Fibroblast of skin of left quadriceps (primary cell): Measurements from ENCODE around the gene DOC2B.
"Not testable (repeated sequence)": the region's sequence is repeated elsewhere in the genome, so short reads cannot be mapped to it uniquely, and the experiment has no call there.

Experiments used
- DNase-seq, 2 experiments: peaks; one replicate each; pipeline ENCODE4 v3.0.0-alpha.2; 2013; ENCODE audit warnings: low read depth in 2 of 2

Gene DOC2B

DNA sequence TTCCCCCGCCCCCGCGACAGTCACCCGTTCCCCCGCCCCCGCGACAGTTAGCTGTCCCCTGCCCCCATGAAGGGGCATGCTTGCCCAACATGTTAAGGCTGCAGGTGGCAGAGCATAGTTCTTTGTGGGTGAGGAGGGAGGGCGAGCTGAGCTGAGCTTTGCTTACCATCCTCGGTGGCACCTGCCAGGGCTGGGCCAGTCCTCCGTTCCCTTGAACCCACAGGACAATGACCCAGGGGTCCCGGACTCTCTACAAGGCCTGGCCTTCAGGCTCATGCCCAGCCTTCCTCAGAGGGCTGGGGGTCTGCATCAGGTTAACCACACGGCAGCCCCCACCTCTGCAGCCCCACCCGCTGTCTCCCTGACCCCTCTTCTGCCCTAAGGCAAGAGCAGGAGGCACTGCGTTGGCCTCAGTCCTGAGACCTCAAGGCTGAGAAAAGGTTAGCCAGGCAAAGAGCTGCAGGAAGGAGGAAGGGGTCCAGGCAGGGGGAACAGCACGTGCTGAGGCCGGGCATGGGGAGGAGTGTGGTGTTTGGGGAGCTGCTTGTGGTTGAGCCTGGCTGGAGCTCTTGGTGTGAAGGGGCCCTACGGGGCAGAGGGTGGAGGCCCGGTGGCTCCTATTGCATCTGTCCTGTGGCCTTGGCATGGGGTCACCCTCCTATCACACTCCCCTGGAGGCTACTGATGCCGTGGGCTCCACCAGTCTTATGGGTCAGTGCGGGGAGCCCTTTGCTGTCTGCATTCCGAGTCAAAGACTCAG lies 11.4 kb upstream of the DOC2B start:
- DNase-seq: no peak

DNA sequence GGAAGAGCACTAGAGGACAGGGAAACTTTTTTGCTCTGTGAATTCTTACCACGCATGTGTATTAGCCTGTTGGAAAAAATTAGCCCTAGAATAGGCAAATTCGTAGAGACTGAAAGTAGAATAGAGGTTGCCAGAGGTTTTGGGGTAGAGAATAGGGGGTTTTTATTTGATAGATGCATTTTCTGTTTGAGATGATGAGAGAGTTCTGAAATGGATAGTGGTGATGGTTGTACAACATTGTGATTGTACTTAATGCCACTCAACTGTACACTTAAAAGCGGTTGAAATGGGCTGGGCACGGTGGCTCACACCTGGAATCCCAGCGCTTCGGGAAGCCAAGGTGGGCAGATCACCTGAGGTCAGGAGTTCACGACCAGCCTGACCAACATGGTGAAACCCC lies 8.0 kb upstream of the DOC2B start:
- DNase-seq: no peak

DNA sequence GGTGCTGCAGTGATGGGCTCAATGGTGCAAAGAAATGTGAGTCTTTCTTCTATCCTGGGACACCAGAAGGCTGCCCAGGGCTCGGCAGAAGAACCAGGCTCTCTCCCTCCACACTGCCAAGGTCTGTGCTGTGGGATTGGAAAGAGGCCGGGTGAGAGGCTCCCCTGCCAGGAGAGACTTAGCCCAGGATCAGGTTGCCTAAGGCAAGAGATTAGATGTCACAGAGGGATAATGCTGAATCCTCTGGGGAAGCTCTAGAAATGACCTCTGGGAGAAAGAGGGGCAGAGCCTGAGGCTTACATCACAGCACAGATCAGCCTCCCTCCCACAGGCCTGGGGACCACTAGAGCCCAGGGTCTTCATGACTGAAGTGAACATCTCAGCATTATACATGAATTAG lies 5.7 kb upstream of the DOC2B start:
- no peak for DNase-seq

DNA sequence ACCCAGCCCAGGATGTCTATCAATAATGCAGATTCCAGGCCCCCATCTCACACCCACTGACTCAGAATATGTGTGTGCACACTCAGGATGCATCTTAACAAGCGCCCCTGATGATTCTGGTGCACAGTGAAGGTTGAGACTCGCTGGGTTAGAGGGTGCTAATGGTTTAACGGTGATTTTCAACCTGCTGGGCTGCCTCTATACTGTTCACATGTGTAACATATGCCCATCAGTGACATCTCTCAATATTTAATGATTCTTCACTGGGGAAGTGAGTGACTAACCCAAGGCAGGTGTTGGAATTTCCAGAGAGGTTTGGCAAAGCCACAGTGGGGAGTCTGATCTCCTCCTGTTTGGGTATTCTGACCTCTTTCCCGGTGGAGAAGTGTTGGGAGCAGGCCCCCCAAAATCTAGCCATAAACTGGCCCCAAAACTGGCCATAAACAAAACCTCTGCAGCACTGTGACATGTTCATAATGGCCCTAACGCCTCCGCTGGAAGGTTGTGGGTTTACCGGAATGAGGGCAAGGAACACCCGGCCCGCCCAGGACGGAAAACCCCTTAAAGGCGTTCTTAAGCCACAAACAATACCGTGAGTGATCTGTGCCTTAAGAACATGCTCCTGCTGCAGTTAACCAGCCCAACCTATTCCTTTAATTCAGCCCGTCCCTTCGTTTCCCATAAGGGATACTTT lies 4.1 kb upstream of the DOC2B start:
- no peak for DNase-seq

DNA sequence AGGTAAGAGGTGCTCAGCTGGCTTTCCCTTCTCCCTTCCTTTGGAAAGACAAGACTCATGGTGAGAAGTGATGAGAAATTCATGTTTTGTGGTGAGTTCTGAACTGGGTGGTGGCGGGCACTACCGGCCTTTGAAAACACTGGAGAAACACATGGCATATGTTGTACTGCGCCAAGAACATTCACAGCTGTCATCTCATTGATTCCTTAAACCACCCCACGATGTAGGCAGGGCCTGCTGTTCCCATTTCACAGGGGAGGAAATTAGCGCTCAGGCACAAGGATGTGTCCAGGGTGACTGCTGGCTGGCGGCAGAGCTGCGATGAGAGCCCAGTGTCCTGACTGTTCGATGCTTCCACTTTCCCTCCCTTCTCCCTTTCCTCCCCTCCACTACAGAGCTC lies 1.6 kb upstream of the DOC2B start:
- DNase-seq: no peak

DNA sequence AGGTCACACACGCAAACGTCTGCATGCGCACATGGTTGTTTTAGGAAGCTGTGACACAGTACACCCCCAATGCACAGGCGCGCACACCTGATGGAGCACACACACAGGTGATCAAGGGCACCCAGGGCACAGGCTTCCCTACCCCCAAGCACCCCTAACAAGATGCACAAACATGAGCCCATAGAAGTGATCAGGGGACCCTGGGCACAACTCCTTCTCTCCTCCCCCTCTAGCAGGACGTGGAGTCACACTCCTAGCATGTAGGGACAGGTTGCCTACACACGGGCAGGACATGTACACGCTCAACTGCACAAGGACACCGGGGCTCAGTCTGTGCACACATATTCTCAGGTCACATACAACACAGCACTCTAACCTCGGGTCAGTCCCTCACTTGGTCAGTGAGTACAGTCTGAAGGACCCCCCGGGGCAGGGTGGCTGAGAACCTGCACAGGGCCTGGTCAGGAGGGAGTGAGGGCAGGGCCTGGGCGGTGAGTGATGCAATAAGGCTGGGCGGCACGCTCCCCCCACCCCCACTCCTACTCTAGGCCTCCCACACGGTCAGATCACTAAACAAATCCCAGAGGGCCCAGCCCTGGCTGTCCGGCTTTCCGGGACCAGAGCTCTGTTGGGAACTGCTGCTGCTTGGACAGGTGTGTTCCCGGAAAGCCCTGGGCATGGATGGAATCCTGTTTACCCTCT lies 751 bp upstream of the DOC2B start:
- DNase-seq: no peak

DNA sequence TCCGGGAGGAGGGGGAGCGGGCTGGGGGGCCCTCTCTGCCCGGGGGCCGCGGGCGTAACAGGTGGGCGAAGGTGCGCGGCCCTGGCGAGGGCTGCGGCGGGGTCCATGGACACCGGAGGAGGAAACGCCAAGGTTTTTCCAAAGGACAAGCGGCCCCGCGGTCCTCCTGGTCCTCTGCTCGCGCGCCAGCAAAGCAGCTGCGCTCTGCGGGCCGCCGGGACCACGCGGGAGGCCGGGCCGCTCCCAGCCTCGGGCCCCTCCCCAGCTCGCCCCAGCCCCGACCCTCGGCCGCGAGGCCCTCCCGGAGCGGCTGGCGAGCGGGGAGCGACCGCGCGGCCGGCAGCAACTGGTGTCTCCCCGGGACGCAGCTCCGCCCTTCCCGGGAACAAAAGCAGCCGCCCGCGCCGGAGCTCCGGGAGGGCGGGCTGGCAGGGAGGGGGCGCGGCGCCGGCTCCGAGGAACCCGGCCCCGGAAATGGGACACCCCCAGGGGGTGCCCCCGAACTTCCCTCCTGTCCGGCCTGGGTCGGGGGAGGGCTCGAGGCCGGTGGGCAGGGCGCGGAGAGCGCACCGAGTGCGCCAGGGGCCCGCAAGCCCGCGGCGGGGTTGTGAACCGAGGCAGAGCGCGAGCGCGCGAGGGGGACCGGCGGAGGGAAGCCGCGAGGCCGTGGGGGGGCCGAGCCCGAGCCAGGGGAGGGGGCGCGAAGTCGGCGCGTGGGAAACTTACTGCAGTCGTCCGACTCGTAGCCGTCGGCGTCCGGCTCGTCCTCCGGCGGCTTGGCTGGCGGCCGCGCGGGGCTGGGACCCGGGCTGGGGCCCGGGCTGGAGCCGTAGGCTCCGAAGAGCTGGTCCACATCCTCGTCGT lies 837 bp downstream of the DOC2B start:
- DNase-seq: no peak

DNA sequence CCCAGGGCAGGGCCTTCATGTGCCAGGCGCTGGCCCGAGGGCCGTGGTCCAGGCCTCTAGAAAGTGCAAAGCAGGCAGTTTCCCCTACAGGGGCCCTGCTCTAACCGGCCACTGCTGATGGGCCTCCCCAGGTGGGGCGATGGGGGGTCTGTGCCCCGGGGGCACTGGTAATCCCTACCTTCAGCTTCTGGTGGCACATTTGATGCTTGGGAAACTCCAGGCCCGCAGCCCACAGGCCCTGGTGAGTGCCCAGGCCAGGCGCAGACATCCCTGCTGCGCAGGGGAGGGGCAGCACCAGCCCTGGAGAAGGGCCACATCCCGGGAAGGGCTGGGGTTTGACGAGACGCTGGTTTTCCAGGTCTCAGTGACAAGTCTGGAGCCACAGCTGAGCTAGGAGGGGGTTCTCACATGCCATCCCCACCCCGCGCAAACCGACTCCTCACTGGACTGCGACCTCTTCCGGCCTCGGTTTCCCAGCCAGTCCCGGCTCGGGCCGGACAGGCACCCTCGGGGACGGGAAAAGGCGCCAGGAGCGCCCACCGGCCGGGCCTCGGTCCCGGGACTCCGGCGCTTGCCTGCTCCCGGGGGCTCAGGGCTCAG lies 1.6 kb downstream of the DOC2B start:
- no peak for DNase-seq

DNA sequence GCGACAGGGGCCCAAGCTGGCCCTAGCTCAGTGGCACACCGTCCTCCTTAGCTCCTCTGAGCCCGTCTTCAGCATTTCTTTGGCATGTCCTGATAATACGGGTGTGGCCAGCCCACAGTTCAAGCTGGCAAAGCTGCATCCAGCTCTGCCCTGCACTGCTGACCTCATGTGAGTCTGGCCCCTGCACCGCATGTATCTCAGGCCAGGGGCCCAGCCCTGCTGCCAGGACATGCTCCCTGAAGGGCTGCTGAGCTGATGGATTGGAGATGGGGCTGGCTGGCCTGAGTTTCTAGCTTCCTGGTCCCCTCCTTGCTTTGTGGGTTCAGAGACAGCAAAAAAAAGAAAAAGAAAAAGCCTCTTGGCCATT lies 2.4 kb downstream of the DOC2B start:
- no peak for DNase-seq

DNA sequence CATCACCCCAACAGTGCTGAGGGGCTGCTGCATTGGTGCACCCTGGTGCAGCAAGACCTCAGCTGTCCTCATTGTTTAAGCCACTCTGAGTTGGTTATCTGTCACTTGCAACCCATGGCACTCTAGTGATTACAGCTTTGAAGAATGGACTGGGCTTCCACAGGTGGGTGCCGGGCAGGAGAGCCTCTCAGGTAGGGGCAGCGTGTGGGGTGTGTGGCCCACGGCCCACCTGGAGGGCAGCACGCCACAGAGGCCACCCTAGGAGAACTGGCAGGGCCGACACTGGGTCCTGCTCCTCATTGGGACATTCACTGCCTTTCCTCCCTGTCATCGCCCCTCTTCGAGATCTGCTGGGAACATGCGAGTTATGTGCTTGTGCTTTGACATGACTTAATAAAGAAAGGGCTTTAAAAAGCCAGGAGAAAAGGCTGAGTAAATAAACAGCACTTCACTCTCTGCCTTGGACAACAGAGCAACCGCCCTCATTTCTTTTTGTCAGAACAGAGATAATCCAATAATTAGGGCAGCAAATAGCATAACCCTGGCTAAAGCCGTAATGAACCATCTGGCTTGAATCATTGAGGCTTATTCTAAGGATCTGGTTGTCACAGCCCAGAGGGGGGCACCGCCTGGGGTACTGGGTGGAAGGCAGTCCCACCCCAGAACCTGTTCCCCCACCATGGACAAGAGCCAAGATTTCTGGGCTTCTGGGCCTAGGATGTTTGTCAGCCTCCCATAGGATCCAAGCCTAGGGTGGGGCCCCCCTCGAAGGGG lies 3.0 kb downstream of the DOC2B start:
- no peak for DNase-seq

DNA sequence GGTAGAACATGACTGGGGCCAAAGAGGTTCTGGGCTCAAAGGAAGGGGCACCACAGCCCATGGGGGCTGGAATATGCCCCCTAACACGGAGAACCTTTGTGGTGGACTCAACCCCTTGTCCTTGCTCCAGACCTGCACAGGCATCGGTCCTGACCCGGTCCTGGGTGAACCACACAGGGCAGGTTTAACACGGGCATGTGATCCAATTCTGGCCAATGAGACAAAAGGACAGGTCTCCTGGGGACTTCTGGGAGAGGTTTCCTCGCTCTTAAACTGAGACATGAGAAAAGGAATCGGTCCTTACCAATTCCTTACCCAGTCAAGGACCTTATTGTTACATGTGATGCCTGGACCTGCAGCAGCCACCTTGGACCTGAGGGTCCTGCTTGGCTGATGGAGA lies 3.7 kb downstream of the DOC2B start:
- no peak for DNase-seq

DNA sequence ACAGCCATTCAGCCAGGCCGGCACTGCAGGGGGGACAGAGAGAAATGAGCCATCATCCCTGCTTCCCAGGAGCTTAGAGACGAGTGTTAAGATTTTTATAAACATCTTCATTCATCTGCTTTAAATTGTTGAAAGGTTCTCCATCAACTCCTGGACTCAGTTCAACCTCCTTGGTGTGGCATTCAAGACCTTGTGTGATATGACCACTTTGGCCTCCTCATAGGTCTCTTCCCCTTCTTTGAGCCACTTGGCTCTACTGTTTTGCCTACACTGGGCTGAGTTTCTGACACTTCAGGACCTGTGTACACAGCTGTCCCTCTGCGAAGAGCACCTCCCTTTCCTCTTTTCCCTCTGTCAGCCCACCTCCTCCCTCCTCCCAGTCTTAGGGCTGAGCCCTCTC lies 4.3 kb downstream of the DOC2B start:
- DNase-seq: no peak

DNA sequence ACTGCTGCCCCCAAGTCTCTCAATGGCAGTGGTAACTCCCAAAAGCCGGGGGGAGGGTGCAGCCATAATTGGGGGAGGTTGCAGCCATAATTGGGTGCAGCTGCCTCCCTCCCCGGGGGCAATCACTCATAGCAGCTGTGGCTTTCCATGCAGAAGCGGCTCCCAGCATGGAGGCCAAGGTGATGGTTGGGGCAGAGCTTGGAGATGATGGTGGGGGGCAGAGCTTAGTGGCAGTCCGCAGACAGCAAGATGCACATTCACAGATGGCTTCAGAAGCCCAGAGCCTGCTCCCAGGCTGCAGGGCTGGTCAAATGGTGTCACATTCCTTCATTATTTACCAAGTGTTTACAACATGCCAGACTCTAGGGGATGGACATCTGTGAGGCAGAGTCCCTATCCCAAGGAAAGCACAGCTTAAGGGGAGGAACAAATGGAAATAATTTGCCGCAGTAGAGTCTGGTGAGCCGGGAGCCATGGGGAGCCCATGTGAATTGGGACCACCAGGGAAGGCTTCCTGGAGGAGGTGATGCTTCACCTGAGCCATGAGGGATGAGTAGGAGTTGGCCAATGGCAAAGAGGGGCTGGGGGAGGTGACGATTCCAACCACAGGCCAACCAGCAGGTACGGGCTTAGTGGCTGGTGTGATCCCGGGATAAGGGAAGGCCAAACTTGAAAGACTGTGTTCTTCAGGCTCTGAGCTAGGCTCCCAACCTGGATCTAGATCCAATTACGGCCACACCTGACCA lies 8.1 kb downstream of the DOC2B start:
- no peak for DNase-seq

DNA sequence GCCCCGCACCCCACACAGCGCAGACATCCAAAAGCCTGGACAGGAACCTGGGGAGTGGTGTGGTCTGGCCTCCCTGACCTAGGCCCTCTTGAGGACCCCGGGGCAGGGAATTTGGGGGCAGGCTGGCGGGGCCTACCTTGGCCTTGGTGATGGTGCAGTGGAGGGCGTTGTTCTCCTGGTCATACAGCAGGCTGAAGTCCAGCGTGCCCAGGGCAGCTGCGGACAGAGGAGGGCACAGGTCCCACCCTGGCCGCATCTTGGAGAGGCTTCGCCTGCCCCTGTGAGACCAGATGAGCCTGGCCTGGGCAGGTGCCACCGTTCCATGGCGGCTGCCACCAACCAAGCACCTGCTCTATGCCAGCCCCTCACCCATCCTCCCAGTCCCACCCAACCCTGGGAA lies 9.0 kb downstream of the DOC2B start:
- no peak for DNase-seq

DNA sequence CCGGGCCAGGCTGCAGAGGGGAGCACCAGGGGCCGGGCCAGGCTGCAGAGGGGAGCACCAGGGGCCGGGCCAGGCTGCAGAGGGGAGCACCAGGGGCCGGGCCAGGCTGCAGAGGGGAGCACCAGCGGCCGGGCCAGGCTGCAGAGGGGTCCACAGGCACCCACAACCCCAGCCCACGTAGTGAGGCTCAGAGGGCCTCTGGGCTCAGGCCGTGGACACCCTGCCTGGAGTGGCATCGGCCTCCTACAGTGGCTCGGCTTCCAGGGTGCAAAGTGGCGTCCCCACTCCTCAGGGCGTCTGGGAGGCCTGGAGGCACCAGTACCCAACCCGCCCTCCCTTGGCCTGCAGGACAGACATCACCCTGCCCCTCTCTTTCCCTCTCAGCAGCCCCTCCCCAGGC lies 9.6 kb downstream of the DOC2B start:
- no peak for DNase-seq

DNA sequence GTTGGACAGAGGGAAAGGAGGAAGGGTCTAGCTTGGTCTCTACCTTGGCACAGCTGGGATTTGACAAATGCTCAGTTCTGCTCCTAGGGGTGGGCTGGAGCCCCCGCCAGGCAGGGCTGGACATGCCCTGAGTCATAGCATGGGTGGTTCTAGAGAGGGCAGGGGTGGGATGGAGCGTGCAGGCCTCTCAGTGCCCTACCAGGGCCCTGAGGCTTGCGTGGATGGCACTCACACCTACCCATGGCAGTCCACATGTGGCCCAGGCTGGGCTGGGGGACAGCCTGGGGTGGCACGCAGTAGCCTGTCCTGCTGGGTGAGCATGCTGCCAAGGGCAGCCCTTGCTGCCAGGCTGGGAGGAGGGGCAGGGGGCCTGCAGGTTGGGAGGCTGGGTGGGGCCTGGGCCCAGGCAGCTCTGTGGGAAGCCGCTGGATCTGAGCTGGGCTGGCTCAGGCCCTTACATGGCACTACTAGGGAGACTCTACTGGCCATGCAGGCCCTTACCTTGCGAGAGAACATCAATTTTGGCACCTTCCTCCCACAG lies 11.2 kb downstream of the DOC2B start:
- no peak for DNase-seq

DNA sequence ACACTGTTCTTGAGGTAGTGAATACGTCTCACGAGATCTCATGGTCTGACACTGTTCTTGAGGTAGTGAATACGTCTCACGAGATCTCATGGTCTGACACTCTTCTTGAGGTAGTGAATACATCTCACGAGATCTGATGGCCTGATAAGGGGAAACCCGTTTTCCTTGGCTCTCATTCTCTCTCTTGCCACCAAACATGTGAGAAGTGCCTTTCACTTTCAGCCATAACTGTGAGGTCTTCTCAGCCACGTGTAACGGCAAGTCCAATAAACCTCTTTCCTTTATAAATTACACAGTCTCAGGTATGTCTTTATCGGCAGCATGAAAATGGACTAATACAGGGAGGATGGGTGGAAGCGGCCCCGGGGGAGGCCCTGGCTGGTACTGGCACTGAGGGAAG lies 12.8 kb downstream of the DOC2B start:
- DNase-seq: not testable (repeated sequence)

DNA sequence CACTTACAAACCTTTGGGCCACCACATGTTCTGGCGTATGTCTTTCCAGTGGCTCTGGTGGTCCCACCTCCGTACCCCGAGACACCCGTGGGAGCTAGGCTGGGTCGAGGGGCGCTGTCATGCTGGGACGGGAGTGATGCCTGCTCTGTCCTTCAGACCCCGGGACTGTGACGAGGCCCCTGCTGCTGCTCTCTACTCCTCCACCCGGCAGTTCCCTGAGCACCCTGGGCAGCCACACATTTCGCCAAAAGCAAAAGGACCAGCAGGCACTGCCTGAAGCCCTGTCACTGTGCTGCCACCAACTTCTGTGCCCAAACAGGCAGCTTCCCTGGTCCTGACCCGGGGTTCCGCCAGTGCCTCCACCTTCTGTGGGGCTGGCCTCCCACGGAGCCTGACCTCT lies 15.5 kb downstream of the DOC2B start:
- no peak for DNase-seq

DNA sequence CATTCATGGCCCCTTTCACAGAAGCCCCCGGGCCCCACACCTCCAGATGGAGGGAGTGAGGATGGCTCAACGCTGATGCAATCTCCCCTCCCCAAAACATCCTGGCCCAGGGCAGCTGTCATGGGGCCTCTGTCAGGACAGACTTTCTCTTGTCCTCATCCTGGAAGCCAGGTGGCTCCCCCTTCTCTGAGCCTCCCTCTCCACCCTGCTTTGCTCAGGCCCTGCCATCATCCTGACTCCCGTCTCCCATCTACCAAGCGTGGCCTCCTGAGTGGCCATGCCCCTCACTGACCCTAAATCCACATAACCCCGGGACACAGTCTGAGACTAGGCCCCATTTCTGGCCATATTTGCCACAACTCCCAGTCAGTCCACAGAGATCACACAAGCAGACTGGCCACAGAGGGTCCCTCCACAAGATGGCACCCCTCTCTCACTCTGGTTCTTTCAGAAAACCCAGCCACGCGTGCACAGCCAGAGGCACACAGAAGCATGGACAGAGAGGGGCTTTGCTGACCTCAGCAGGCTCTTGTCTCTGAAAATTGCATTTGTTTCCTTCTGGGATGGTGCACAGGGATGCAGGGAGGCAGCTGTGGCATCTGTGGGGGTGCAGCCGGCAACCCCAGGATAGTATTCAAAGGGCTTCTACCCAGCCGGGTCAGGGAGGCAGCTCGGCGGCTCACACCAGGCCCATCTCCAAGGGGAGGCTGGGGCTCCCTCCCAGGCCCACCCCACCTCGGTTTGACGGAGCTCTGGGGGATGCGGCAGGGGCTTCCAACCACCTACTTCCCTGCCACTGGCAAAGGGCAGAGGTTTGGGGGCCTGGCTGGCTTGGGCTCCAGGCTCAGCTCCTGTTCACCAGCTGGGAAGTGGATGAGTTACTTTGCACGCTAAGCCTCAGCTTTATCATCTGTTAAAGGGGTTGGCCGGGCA lies 16.9 kb downstream of the DOC2B start:
- DNase-seq: no peak
